H1 (cell line): ENCODE data around the gene CISH. TPM values are rescaled to one million over a fixed set of nuclear protein-coding genes. Genes with fewer than 3 reads are reported as not detected.

Experiments
- CTCF ChIA-PET: fragments of 300-600 bp; sonication (Branson Sonifier 250); formaldehyde crosslinking; loops from one replicate; lab custom pipeline; 2021; ENCODE audit not compliant: partially characterized antibody; lab: Charles Lee
- POLR2A ChIA-PET: fragments of 300-600 bp; sonication (Branson Sonifier 250); formaldehyde crosslinking; loops from one replicate; lab custom pipeline; 2021; ENCODE audit warnings: inconsistent platforms; ENCODE audit not compliant: partially characterized antibody; lab: Charles Lee
- DNase-seq, 2 experiments: peaks; one replicate each; pipeline versions ENCODE4 v3.0.0 to v3.0.0-alpha.2; 2010 to 2022; ENCODE audit warnings: low spot score in 2 of 2, low read depth in 1 of 2, mixed read lengths in 1 of 2
- FAIRE-seq: peaks from 2 replicates; lab custom pipeline; 2011; peaks lifted over from hg19 to GRCh38; lab: Jason Lieb, UNC
- H2AFZ ChIP-seq: 2 replicates; pipeline ENCODE4 v1.8.1; 2012; ENCODE audit warnings: low read length, inconsistent platforms
- H2AK5ac ChIP-seq: 2 replicates; pipeline ENCODE4 v1.6.1; 2013; ENCODE audit warnings: low read depth, low read length
- H2BK120ac ChIP-seq: replicated peaks from 2 replicates; pipeline ENCODE3; 2013; ENCODE audit warnings: low read depth, low read length, inconsistent platforms
- H2BK12ac ChIP-seq: 2 replicates; pipeline ENCODE4 v1.6.1; 2013; ENCODE audit warnings: low read depth, low read length
- H2BK15ac ChIP-seq: 2 replicates; pipeline ENCODE4 v1.6.1; 2013; ENCODE audit warnings: low read length
- H2BK20ac ChIP-seq: 2 replicates; pipeline ENCODE4 v1.6.1; 2013; ENCODE audit warnings: low read length
- H2BK5ac ChIP-seq: 2 replicates; pipeline ENCODE4 v1.6.1; 2013; ENCODE audit warnings: low read depth, low read length
- H3K14ac ChIP-seq: 2 replicates; pipeline ENCODE4 v1.6.1; 2013; ENCODE audit warnings: inconsistent platforms; ENCODE audit not compliant: insufficient read length
- H3K18ac ChIP-seq: 2 replicates; pipeline ENCODE4 v1.6.1; 2013; ENCODE audit warnings: low read length; ENCODE audit errors: extremely low read depth
- H3K23ac ChIP-seq: 2 replicates; pipeline ENCODE4 v1.6.1; 2013; ENCODE audit warnings: inconsistent platforms; ENCODE audit not compliant: insufficient read length
- H3K23me2 ChIP-seq: 2 replicates; pipeline ENCODE4 v1.6.1; 2013; ENCODE audit warnings: low read depth, low read length
- H3K27ac ChIP-seq: 2 replicates; pipeline ENCODE4 v1.6.1; 2011; ENCODE audit warnings: low read depth, low read length, inconsistent platforms
- H3K27me3 ChIP-seq, 4 experiments: replicated peaks in 1 of 4; 1 replicate in 1 of 4; 2 replicates in 3 of 4; pipeline versions ENCODE4 v1.6.1 to v1.8.1; 2011 to 2013; ENCODE audit warnings: low read length in 3 of 4, mild to moderate bottlenecking in 3 of 4, inconsistent platforms in 2 of 4, mixed read lengths in 2 of 4, moderate library complexity in 1 of 4; ENCODE audit not compliant: control insufficient read depth in 3 of 4, insufficient read depth in 3 of 4; ENCODE audit errors: extremely low read depth in 1 of 4
- H3K36me3 ChIP-seq, 4 experiments: 2 replicates each; pipeline versions ENCODE4 v1.6.1 to v1.8.1; 2011 to 2013; ENCODE audit warnings: mild to moderate bottlenecking in 4 of 4, low read length in 3 of 4, moderate library complexity in 2 of 4, control low read depth in 1 of 4, inconsistent platforms in 1 of 4; ENCODE audit not compliant: insufficient read depth in 4 of 4, control insufficient read depth in 2 of 4
- H3K4ac ChIP-seq: replicated peaks from 2 replicates; pipeline ENCODE3; 2013; ENCODE audit warnings: low read length, low read depth, mixed read lengths, inconsistent platforms; ENCODE audit not compliant: insufficient read length
- H3K4me1 ChIP-seq, 4 experiments: replicated peaks in 1 of 4; 1 replicate in 1 of 4; 2 replicates in 3 of 4; pipeline versions ENCODE4 v1.6.1 to v1.8.1; 2011 to 2013; ENCODE audit warnings: low read length in 3 of 4, inconsistent platforms in 2 of 4, mixed read lengths in 1 of 4; ENCODE audit not compliant: insufficient read depth in 4 of 4, control insufficient read depth in 3 of 4
- H3K4me2 ChIP-seq, 2 experiments: 2 replicates each; pipeline versions ENCODE4 v1.6.1 to v1.8.1; 2011 to 2013; ENCODE audit warnings: low read depth in 2 of 2, low read length in 2 of 2, control low read depth in 1 of 2, inconsistent platforms in 1 of 2, mild to moderate bottlenecking in 1 of 2; ENCODE audit not compliant: insufficient read depth in 1 of 2
- H3K4me3 ChIP-seq, 4 experiments: fragments of 200-600, 300-600 bp in 1 of 4; sonication (generic), shearing (Covaris generic), sonication (Bioruptor Twin) in 1 of 4; 2 replicates each; pipeline versions ENCODE4 v1.5.1 to v1.8.1; 2011 to 2016; ENCODE audit warnings: low read length in 4 of 4, low read depth in 3 of 4, control low read depth in 2 of 4, inconsistent platforms in 2 of 4, mild to moderate bottlenecking in 2 of 4, mixed read lengths in 1 of 4, moderate library complexity in 1 of 4; ENCODE audit not compliant: insufficient read depth in 2 of 4; ENCODE audit errors: extremely low read depth in 1 of 4
- H3K56ac ChIP-seq: replicated peaks from 2 replicates; pipeline ENCODE3; 2013; ENCODE audit warnings: low read depth, mild to moderate bottlenecking, mixed read lengths, low read length, inconsistent platforms; ENCODE audit not compliant: insufficient read length
- H3K79me1 ChIP-seq: 2 replicates; pipeline ENCODE4 v1.6.1; 2013; ENCODE audit warnings: low read depth, low read length, control low read depth
- H3K79me2 ChIP-seq, 2 experiments: 2 replicates each; pipeline versions ENCODE4 v1.6.1 to v1.8.1; 2012 to 2013; ENCODE audit warnings: low read length in 2 of 2, mild to moderate bottlenecking in 2 of 2, inconsistent platforms in 1 of 2; ENCODE audit not compliant: insufficient read depth in 2 of 2, control insufficient read depth in 1 of 2
- H3K9ac ChIP-seq, 4 experiments: replicated peaks in 1 of 4; 1 replicate in 1 of 4; 2 replicates in 3 of 4; pipeline versions ENCODE4 v1.6.1 to v1.8.1; 2011 to 2013; ENCODE audit warnings: low read depth in 3 of 4, low read length in 3 of 4, control low read depth in 2 of 4, mild to moderate bottlenecking in 2 of 4, moderate library complexity in 2 of 4, inconsistent platforms in 1 of 4; ENCODE audit errors: extremely low read depth in 1 of 4
- H3K9me3 ChIP-seq, 2 experiments: 2 replicates each; pipeline versions ENCODE4 v1.6.1 to v1.8.1; 2012 to 2013; ENCODE audit warnings: mild to moderate bottlenecking in 2 of 2, moderate library complexity in 2 of 2, control low read depth in 1 of 2, inconsistent platforms in 1 of 2, low read depth in 1 of 2, low read length in 1 of 2, mixed read lengths in 1 of 2; ENCODE audit not compliant: insufficient read depth in 2 of 2
- H4K20me1 ChIP-seq, 2 experiments: replicated peaks in 1 of 2; 2 replicates each; pipeline versions ENCODE3 to v1.8.1; 2011 to 2013; ENCODE audit warnings: inconsistent platforms in 2 of 2, low read length in 2 of 2, mild to moderate bottlenecking in 1 of 2; ENCODE audit not compliant: insufficient read depth in 2 of 2, control insufficient read depth in 1 of 2
- H4K5ac ChIP-seq: 2 replicates; pipeline ENCODE4 v1.6.1; 2013; ENCODE audit warnings: low read length, low read depth, mixed read lengths, inconsistent platforms; ENCODE audit not compliant: insufficient read length
- H4K8ac ChIP-seq: 2 replicates; pipeline ENCODE4 v1.8.0; 2013; ENCODE audit warnings: mild to moderate bottlenecking, moderate library complexity, low read length, inconsistent platforms; ENCODE audit not compliant: insufficient read depth; ENCODE audit errors: extremely low read depth
- H4K91ac ChIP-seq: replicated peaks from 2 replicates; pipeline ENCODE3; 2013; ENCODE audit warnings: low read length, mixed read lengths, inconsistent platforms; ENCODE audit not compliant: insufficient read length
- BCL11A ChIP-seq, 2 experiments: IDR thresholded peaks; one replicate each; pipeline ENCODE4 v1.6.1; 2011; ENCODE audit warnings: low read depth in 2 of 2, low read length in 2 of 2, mild to moderate bottlenecking in 2 of 2
- CBX8 ChIP-seq: fragments of 300-800, 300-1000 bp; sonication (generic); IDR thresholded peaks from 2 replicates; pipeline ENCODE4 v1.7.1; 2016; ENCODE audit warnings: low read depth, low read length, borderline replicate concordance
- CHD2 ChIP-seq: IDR thresholded peaks from 2 replicates; pipeline ENCODE4 v1.6.1; 2012; ENCODE audit warnings: low read length, improper control_type of control experiment
- CTCF ChIP-seq, 3 experiments: IDR thresholded peaks; 1 replicate in 2 of 3; 2 replicates in 1 of 3; pipeline versions ENCODE4 v1.5.1 to v1.6.1; 2011; ENCODE audit warnings: low read length in 3 of 3, mild to moderate bottlenecking in 3 of 3, inconsistent platforms in 2 of 3, low read depth in 1 of 3, moderate library complexity in 1 of 3; ENCODE audit not compliant: insufficient read depth in 1 of 3; ENCODE audit errors: control extremely low read depth in 1 of 3
- FOSL1 ChIP-seq: IDR thresholded peaks from 2 replicates; pipeline ENCODE4 v1.6.1; 2011; ENCODE audit warnings: mild to moderate bottlenecking, low read depth, low read length, moderate library complexity; ENCODE audit not compliant: insufficient read depth
- NRF1 ChIP-seq: IDR thresholded peaks from 2 replicates; pipeline ENCODE4 v1.6.1; 2011; ENCODE audit warnings: mild to moderate bottlenecking, low read depth, low read length, improper control_type of control experiment
- RBBP5 ChIP-seq: IDR thresholded peaks from 2 replicates; pipeline ENCODE4 v1.7.1; 2012; ENCODE audit warnings: low read depth, mild to moderate bottlenecking, inconsistent platforms, low read length, moderate library complexity, borderline replicate concordance
- SIX5 ChIP-seq: IDR thresholded peaks from 2 replicates; pipeline ENCODE4 v1.6.1; 2011; ENCODE audit warnings: mild to moderate bottlenecking, low read depth, low read length
- SP2 ChIP-seq: IDR thresholded peaks from 2 replicates; pipeline ENCODE4 v1.6.1; 2012; ENCODE audit warnings: mild to moderate bottlenecking, low read length, inconsistent platforms
- YY1 ChIP-seq: IDR thresholded peaks from 2 replicates; pipeline ENCODE4 v1.6.1; 2011; ENCODE audit warnings: low read depth, mild to moderate bottlenecking, low read length
- ZNF274 ChIP-seq: IDR thresholded peaks from 2 replicates; pipeline ENCODE4 v1.7.0; 2012; ENCODE audit warnings: low read length, borderline replicate concordance; ENCODE audit errors: extremely low read depth
- WGBS, 2 experiments: shearing (Covaris generic) in 1 of 2; methylation state at CpG; one replicate each; pipeline versions ENCODE4 v1.1.6 to v1.1.7; 2013 to 2015; ENCODE audit warnings: low lambda C conversion rate in 2 of 2, mixed read lengths in 2 of 2, inconsistent platforms in 1 of 2, low coverage in 1 of 2, missing lambda C conversion rate in 1 of 2; ENCODE audit not compliant: insufficient replicate concordance in 2 of 2, insufficient coverage in 1 of 2, insufficient read length in 1 of 2; ENCODE audit errors: extremely low coverage in 1 of 2, missing lambda C conversion rate in 1 of 2; 5-methylcytosine and 5-hydroxymethylcytosine counted together
- polyA plus RNA-seq, 7 experiments: library from polyadenylated mRNA; depleted of rRNA in 3 of 7; stranded (reverse) in 5 of 7; unstranded in 2 of 7; fragments of >200 nt in 5 of 7; fragments of 200-250 nt in 2 of 7; gene quantifications; 1 replicate in 5 of 7; 2 replicates in 1 of 7; 4 replicates in 1 of 7; pipeline versions ENCODE4 v1.2.1 to v1.2.3, GENCODE V29; 2011 to 2013; ENCODE audit warnings: missing spikeins in 2 of 7, mixed read lengths in 2 of 7
- total RNA-seq: library from RNA; stranded (reverse); fragmentation: NEBNext Ultra II Directional; extraction: Animal tissue kit (Norgen Biotek cat#: 25700); gene quantifications from 2 replicates; pipeline ENCODE4 v1.2.1, GENCODE V29; 2021

CISH gene
- total and polyA plus RNA-seq, 2 of the 8 experiments (the other 6 are each of a cell fraction or from before 2014, with no cell fraction given): 1.9 to 2.2 TPM

GRCh38 chr3:50645378-50645777 is 33.8 kb upstream of the CISH start:
- no peaks in the 10 kb centered on the region for H3K23me2 ChIP-seq
- H3K79me2 ChIP-seq: no peaks in the 10 kb centered on the region
- no peak overlapping the region for H3K18ac ChIP-seq
- H3K79me1 ChIP-seq: no peaks in the 10 kb centered on the region; the same call in none of the 2 replicates
- no peak overlapping the region for H3K14ac ChIP-seq
- no peak overlapping the region for H3K27ac ChIP-seq
- DNase-seq: no peak
- no peak overlapping the region for H2BK12ac ChIP-seq
- H2BK120ac ChIP-seq: no peak overlapping the region
- H2BK15ac ChIP-seq: no peak overlapping the region
- POLR2A ChIA-PET: no interaction called here
- no peak overlapping the region for H2AFZ ChIP-seq
- no peak overlapping the region for H3K4ac ChIP-seq
- CTCF ChIA-PET: interaction anchor here (50.4 to 63.8 kb wide), 2 partner anchors 5 to 24 kb away, joined by 1262 read pairs; partner anchors contain the start of genes CISH, DOCK3 and MAPKAPK3
- no peak overlapping the region for H2BK5ac ChIP-seq
- peaks cover 0 to 22% (median 5%) of the 10 kb centered on the region in 4 experiments; a peak in 4 of 8 replicates for H3K36me3 ChIP-seq
- H3K9ac ChIP-seq: no peak overlapping the region
- FAIRE-seq: no peak
- no peaks in the 10 kb centered on the region for H3K27me3 ChIP-seq
- no peak overlapping the region for H3K56ac ChIP-seq
- peaks cover 0 to 5% (median 3%) of the 10 kb centered on the region in 4 experiments; a peak in 4 of 7 replicates for H3K4me1 ChIP-seq
- no peak overlapping the region for H3K4me2 ChIP-seq
- H4K91ac ChIP-seq: no peak overlapping the region
- 75% methylated on average over 2 of the region's 2 CpGs; no CpG with 5 or more reads in 1 of the 2 experiments for WGBS, 2 experiments
- no peak overlapping the region for H2AK5ac ChIP-seq
- H3K23ac ChIP-seq: no peak overlapping the region
- no peak overlapping the region for H3K4me3 ChIP-seq
- H4K8ac ChIP-seq: peak overlapping the region; percentile 11; the same call in 1 of the 2 replicates
- no peak overlapping the region for H4K5ac ChIP-seq
- H3K9me3 ChIP-seq: no peaks in the 10 kb centered on the region
- no peak overlapping the region for H2BK20ac ChIP-seq
- H4K20me1 ChIP-seq: peaks cover 2 to 5% of the 10 kb centered on the region in 2 experiments
- TF ChIP-seq ZNF274: no peak
- no peak for TF ChIP-seq FOSL1
- TF ChIP-seq YY1: no peak
- no peak for TF ChIP-seq NRF1
- no peak for TF ChIP-seq CTCF (IDR thresholded peaks at IDR 0.05; ENCODE audit: control extremely low read depth in 1 of 3, insufficient read depth in 1 of 3, low read depth in 1 of 3, low read length in 3 of 3)
- no peak for TF ChIP-seq SP2
- no peak for TF ChIP-seq CBX8
- TF ChIP-seq SIX5: no peak
- no peak for TF ChIP-seq CHD2
- TF ChIP-seq BCL11A (IDR thresholded peaks at IDR 0.05; ENCODE audit: low read depth in 2 of 2, low read length in 2 of 2): no peak
- no peak for TF ChIP-seq RBBP5
